HS-27A (cell line): Measurements from ENCODE around the gene NCEH1.
"Not testable (repeated sequence)": the region's sequence is repeated elsewhere in the genome, so short reads cannot be mapped to it uniquely, and the experiment has no call there.

Experiments used
- DNase-seq: peaks from one replicate; pipeline ENCODE4 v3.0.0-alpha.2; 2012; ENCODE audit warnings: low read depth, missing footprints

Gene NCEH1

GRCh38 chr3:172710664-172711453 is at the start of gene NCEH1:
NCEH1 (minus strand) TSS chr3:172711067; CDS start chr3:172710984, 83 bp downstream.
- peak; percentile 97 for DNase-seq

DNA sequence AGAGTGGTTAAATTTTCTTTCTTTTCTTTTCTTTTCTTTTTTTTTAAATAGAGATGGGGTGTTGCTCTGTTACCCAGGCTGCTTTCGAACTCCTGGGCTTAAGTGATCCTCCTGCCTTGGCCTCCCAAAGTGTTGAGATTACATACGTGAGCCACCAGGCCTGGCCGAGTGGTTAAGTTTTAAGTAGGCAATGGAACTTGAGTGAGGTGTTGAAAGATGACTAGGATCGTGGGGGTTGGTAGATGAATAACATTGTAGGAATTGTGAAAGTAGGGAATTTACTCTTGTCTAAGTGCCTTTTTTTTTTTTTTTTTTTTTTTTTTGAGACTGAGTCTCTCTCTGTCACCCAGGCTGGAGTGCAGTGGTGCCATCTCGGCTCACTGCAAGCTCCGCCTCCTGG is 49.5 kb upstream of the NCEH1 start:
- DNase-seq = not testable (repeated sequence)

DNA sequence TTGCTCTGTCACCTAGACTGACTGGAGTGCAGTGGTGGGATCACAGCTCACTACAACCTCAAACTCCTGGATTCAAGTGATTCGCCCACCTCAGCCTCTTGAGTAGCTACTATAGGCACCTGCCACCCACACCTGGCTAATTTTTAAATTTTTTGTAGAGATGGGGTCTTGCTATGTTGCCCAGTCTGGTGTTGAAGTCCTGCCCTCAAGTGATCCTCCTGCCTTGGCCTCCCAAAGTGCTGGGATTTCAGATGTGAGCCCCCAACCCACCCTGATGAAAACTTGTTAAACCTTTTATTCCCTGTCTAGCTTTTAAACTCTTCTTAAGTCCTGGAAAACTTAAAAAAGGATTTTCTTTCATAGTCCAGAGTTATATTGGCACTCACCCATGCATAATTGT is 42.3 kb upstream of the NCEH1 start:
- DNase-seq = no peak

DNA sequence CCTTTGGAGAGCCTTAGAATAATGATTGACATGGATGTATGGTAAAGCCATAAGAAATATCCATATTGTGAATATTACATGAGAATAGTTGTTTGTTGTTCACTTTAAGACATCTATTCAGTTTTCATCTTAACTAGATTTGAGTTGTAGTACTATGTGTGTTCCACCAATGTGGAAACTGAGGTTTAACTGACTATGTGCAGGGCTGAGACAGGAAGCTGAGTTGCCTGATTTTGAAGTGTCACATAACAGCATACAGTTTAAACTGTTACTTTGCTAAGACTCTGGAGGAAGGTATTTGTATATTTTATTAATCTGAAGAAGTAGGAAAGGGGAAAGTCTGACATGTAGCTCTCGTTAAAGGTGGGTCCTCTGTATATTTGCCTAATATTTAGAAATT is 41.8 kb upstream of the NCEH1 start:
- no peak for DNase-seq

GRCh38 chr3:172751175-172751704 is 40.4 kb upstream of the NCEH1 start:
- DNase-seq = peak; percentile 11

DNA sequence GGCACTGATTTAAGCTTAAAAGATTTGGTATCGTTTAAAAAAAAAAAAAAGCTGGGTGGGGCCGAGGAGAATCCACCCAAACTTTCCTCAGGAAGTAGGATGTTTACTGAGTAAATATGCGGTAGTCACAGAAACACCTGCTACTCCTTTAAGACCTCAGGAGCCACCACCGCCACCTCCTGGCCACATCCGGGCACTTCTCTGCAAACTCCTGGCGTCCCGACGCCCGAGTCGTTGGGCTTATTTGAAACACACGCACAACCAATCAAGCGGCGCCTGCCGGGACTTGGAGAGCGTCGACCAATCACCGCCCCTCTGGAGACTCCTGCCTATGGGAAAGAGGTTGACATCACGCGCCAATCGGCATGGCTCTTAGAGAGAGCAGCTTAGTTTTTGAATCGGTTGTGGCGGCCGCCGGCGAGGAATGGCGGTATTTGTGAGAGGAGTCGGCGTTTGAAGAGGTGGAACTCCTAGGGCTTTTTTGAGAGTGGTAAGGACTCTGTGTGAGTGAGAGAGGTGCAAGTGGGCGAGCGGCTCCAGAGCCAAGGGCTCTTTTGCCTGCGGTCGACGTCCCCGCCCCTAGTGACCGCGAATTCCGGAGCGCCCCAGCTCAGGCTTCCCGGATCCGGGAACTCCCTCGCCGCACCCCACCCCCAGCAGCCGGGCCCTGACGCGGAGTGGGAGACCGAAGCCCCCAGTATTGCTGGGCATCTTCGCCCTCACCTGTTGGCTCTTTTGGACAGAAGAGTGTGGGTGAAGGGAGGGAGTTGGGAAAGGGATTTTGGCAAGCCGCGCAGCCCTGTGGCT is 39.7 kb upstream of the NCEH1 start, which contains the start of gene ECT2:
Gene ECT2, plus strand, starts transcription at position 359 of the 807 bp plus-strand sequence. CDS start 3,805 bp downstream, outside the sequence.
- peak; percentile 99 for DNase-seq

- no peak for DNase-seq
Observed at GRCh38 chr3:172750069-172750367, 39.2 kb upstream of the NCEH1 start.

DNA sequence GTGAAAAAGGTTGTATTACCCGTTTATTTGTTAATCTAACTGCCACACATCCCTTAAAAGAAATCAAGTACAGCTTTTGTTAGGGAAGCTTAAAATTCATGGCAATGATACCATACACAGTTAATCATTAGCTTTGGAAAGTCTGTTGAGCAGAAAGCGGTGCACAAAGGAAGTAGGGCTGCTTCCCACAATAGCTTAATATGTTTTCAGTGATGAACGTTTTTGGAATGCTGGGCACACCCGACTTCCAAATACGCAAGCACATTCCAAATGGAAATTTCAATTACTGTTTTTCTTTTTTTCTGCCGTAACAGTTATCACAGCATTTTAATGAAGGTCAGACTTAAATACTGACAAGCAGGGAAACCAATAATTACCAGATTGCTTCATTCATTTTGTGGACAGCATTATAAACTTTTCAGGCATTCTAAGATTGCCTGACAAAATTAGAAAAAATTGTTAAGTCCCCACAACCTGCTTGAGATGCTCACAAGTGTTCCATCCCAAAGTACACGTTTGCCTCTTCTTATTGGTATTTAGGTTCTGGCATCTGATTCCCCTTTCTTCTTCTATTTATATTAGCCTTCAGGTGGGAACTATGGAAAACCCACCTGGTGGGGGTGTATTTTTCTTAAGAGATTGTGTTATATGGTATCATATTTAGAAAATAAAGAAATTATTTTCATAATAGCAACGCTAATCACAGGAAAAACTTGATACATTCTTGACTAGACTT is 38.5 kb upstream of the NCEH1 start:
- peak; percentile 86 for DNase-seq

GRCh38 chr3:172746475-172746874 is 35.6 kb upstream of the NCEH1 start:
- DNase-seq = peak; percentile 17

DNA sequence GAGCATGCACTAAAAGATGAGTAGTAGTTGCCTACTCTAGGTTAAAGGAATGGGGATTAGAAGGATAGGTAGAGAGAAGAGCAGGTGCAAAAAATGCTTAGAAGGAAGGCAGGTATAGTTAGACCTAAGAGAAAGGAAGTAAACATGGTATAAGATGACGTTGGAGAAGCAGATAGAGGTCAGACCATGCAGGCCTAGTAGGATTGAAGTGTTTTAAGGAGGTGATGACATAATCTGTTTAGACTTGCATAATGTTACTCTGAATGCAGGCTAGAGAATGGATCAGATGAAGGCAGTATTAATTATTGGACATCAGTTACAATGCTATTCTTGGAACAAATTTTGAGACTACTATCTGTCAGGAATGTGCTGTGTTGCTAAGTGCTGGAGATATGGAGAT is 28.6 kb upstream of the NCEH1 start:
- DNase-seq = no peak

- no peak for DNase-seq
Observed at GRCh38 chr3:172735014-172735413, 24.1 kb upstream of the NCEH1 start.

DNA sequence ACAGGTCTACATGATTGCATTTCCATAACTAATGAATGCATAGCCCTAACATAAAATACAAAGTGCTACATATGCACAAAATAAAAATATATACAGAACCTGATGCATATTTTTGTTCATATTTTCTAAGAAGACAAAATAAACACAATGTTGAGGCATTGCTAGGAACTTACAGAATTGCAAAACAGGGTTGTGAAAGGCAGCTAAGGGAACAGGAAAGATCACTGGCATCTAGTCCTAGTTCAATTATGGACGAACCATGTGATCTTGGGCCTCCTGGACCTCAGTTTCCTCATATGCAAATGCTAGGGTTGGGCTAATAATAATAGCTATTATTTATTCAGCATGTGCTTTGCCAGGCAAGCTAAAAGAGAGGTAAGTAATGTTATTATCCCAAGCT is 15.5 kb upstream of the NCEH1 start:
- DNase-seq = no peak

GRCh38 chr3:172722536-172723040 is 11.7 kb upstream of the NCEH1 start:
- DNase-seq = not testable (repeated sequence)

DNA sequence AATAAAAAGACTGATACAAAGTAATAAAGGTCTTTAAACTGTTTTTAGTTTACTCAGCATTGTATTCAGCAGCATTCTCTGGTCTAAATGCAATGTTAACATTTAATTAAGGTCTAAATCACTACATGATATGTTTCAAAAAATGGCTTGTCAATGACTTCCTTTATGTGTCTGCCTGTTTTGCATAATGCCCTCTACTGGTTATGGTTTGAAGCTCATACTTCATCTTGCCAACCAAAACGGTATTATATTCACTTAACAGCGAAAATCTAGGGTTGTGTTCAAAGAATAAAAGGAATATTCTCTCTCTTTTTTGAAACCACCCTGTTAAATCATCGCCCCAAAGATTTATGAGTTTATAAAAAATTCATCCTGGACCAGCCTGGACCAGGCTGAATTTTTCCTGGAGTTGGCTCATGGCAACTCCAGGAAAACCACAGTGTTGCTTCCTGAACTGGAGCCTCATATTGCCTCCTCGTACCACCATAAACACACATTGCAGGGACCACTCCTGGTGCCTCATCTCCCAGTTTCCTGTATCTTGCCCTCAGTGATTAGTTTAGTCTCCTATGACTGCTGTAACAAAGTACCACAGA is 6.7 kb upstream of the NCEH1 start:
- no peak for DNase-seq

- no peak for DNase-seq
Observed at GRCh38 chr3:172716476-172716875, 5.6 kb upstream of the NCEH1 start.

DNA sequence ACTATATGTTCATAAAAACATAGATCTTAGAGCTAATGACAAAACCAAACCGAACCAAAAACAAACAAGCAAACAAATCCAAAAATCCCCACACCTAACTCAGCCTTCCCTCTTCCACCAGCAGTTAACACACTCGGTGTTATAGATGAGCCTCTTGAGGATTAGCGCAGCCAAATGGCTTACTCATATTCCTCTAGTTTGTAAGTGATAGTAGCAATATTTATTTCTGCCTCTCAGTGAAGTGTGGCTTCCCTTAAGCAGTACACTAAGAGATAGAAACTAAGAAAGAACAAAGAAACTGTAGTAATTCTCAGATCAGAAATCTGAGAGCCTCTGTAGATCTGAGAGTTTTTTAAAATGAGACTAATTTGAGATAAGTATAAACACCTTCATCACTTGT is 2.4 kb upstream of the NCEH1 start:
- no peak for DNase-seq

DNA sequence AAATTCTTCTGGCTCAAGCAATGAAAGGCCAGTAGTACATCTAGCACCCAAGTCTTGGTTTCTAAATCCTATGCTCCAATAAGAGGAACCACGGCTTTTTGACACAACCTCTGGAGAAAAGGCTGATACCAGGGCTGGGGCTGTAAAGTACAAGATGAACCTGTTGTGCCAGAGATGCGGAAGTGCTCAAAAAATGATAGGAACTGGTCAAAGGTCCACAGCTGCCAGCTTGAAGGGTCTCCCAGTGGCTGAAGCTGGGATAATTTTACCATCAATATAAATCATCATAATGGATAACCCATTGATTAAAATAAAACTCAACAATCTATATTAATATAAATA is 558 bp upstream of the NCEH1 start:
- no peak for DNase-seq

DNA sequence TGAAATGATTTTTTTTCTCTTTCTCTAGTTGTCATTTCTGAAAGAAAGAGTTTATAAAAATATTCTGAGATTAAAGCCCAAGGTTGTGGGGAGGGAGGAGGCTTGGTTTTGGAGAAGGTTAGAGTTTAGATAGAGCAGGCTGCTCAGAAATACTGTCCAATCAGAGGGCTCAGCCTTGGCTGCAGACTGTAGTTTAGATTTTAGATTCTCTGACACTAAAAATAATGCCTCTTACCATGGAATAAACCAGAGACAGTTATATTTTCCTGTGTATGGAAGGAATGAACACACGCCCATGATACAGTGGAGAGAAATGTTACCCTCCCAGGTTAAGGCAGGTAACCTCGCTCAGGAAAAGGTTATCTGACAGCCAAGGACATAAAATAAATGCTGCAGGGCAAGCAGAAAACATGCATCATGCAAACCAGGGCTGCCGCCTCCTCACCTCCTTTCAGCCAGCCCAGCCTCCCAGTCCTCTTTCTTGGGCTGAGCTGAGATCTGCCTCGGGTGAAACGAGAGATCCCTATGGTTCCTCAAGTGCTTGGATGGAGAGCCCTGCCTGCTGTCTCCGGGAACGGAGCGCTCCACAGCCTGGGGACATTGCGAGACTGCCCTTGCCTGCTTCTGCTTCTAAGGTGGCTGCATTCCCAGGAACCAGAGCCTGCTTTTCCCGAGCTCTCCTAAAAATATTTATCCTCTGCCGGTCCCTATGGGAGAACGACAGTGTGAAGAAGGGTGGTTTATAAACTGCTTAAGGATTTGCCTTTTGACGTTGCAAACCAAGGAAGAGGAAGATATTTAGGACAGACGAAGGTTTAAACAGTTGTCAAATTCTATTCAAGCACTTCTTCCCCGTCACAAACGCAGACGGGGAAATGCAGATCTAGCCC is 848 bp downstream of the NCEH1 start:
- DNase-seq = no peak

DNA sequence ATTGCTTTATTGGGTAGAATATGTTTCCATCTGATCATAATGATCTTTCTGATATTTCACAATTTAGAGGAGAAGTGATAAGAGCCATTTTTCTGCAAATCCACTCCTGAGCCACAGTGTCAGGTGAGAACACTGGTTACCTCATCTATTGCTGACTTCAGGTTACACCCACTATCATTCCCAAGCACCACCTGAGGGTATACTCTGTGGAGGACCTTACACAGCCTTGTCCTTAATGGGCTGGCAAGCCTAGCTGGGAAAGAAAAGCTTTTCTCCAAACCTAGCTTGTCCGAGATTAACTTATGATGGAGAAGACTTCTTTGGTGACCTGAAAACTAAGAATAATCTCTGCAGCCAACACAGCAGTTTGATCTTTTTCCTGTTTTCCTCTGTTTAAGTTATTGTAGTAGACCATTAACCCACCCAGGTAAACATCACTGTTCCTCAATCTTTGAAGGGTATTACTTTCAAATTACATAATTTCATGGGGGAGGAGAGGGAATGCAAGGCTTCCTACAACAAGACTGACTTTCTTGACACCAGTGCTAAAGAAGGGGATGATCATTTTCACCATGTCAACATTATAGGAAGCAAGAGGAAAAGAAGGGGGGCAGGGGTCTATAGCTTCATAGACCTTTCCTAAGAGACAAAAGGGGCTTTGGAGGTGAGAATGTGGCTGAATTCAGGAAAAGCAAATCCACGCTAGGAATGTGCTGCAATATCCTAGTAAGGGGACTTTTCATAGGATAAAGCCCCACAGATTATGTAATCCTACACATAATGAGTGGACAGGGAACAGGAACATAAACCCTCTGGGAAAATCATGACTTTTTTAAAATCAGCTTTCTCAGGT is 1.7 kb downstream of the NCEH1 start:
- no peak for DNase-seq

- no peak for DNase-seq
Observed at GRCh38 chr3:172707967-172708366, 2.9 kb downstream of the NCEH1 start.
